Jurkat, Clone E6-1 (cell line): Measurements from ENCODE around the gene BACH1. TPM values are rescaled to one million over a fixed set of nuclear protein-coding genes. Genes with fewer than 3 reads are reported as not detected.
"Not testable (repeated sequence)": the region's sequence is repeated elsewhere in the genome, so short reads cannot be mapped to it uniquely, and the experiment has no call there.

Experiments
- DNase-seq: peaks from one replicate; pipeline ENCODE4 v3.0.0-alpha.2; 2011; ENCODE audit warnings: low read depth, low spot score
- H3K4me3 ChIP-seq: 2 replicates; pipeline ENCODE4 v1.5.1; 2011; ENCODE audit warnings: mild to moderate bottlenecking, low read length, control low read depth, moderate library complexity
- polyA plus RNA-seq: library from polyadenylated mRNA; unstranded; fragments of >200 nt; gene quantifications from one replicate; pipeline ENCODE4 v1.2.1, GENCODE V29; 2012; ENCODE audit warnings: missing spikeins; ENCODE audit not compliant: insufficient read length, insufficient read depth

The BACH1 gene
- polyA plus RNA-seq: 8.1 TPM

DNA sequence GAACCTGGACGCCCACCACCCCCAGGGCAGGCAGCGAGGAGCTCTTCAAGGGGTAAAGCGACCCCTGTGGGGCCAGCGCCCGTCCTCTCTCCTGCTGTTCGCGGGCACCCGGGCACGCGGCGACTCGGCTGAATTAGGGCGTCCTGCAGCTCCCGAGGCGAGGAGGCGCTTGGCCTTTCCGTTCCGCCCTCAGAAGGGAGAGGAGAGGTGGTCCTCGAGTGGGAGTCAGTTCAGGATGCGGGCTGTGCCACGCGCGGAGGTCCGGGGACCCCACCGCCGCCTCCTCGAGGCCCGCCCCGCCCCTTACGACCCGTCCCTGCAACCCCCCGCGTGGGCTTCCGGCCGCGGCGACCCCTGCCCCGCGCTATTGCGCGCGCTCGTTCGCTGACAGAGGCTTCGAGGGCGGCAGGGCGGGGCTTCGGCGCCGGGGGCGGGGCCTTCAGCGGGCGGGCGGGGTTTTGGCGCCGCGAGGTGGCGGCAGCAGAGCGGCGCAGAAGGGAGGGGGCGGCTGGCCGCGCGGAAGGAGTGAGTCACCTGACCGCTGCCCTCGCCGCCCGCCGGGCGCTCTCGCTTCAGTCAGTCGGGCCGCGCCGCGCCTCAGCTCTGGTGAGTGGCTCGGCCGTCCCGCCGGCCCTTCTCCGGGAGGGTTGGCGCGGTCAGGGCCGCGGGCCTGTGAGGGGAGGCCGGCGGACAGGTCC is at the start of gene BACH1:
TSS of gene BACH1 (plus strand) at position 575 of the 698 bp plus-strand sequence. CDS start 22,359 bp downstream, outside the sequence.
- H3K4me3 ChIP-seq: peak within 1 kb of the TSS; percentile 95
- DNase-seq: peak; percentile 51

DNA sequence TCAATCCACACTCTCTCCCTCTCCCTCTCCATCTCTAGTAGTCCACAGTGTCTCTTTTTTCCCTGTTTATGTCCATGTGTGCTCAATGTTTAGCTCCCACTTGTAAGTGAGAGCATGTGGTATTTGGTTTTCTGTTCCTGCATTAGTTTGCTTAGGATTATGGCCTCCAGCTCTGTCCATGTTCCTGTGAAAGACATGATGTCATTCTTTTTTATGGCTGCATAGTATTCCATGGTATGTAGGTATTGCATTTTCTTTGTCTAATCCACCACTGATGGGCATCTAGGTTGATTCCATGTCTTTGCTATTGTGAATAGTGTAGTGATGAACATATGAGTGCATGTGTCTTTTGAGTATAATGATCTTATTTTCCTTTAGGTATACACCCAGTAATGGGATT is 49.4 kb upstream of the BACH1 start:
- H3K4me3 ChIP-seq, DNase-seq: not testable (repeated sequence)

DNA sequence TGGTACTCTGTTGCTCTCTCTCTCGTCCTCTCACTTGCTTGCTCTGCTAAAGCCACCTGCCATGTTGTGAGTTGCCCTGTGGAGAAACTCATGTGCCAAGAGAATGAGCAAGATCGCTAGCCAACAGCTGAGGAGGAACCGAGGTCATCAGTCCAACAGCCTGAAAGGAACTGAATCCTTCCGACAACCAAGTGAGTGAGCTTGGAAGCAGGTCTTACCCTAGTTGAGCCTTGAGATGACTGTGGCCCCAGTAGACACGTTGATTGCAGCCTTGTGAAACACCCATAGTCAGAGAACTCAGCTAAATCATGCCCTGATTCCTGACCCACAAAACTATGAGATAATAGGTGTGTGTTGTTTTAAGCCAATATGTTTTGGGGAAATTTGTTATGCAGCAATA is 48.1 kb upstream of the BACH1 start:
- no peak for DNase-seq
- H3K4me3 ChIP-seq: no peak overlapping the region

DNA sequence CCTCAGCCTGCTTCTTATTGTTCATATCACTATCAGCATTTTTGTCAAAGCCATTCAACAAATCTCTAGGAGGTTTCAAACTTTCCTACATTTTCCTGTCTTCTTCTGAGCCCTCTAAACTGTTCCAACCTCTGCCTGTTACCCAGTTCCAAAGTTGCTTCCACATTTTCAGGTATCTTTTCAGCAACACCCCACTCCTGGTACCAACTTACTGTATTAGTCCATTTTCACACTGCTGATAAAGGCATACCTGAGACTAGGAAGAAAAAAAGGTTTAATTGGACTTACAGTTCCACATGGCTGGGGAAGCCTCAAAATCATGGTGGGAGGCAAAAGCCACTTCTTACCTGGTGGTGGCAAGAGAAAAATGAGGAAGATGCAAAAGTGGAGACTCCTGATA is 44.9 kb upstream of the BACH1 start:
- DNase-seq, H3K4me3 ChIP-seq: not testable (repeated sequence)

DNA sequence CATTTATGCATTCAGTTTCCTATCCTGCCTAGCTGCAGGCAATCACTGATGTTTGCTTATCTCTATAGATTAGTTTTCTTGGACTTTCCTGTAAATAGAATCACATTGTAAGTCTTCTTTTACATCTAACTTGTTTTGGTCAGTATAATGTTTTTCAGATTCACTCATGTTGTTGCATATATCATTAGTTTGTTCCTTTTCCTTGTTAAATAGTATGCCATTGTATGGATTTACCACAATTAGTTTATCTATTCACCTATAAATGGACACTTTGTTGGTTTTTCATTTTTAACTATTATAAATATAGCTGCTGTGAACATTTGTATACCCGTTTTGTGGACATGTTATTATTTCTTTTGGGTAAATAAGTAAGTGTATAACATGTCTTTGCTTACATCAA is 44.2 kb upstream of the BACH1 start:
- no peak overlapping the region for H3K4me3 ChIP-seq
- no peak for DNase-seq

DNA sequence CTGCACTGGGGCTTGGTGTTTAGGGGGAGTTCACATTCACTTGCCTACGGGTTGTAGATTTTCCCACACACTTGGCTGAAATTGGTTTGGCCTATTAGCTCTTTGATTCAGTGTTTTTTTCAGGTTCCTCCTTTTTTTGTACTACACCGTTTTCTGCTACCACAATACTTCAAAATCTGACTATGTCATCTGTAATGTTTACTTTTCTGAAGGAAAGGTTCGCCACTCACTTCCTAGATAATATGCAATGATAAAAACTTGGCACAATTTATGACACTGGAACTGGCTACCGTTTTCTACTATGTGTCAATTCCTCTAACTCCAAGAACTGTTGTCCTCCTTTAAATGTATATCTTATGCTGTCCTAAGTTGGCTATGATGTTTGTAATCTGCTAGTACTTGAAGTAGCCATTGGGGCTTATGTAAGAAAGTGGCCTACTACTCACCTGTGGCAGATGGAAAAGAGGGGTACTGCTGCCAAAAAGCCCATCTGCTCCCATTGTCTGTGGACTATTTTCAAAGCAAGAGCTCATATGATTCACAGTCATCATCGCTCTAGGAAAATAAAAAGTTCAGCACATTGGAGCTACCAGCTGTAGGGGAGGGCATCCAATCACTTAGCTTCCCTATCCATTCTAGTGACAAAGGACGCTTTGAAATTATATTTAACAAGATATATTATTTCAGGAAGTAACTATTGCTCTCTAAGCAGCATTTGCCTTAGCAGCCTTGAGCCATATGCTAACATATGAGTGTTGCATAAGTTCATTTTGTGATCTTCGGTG is 42.4 kb upstream of the BACH1 start:
- DNase-seq: no peak
- H3K4me3 ChIP-seq: no peak overlapping the region

DNA sequence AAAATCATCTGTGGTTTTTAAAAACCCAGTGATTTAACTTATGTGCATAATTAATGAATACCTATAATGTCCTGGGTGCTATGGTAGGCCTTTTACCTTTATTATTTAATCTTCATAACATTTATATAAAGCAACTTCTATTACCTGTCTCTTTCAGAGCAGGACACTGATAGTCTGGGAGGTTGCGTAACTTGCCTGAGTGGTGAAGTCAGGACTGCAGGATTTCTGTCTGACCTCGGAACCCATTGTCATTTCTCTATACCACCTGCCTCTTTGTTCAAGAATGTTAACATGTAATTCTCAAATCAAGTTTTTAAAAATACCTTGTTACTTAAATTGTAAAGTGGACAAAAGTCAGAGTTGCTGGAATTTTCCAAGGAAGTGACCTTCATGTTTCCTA is 41.0 kb upstream of the BACH1 start:
- DNase-seq: no peak
- no peak overlapping the region for H3K4me3 ChIP-seq

DNA sequence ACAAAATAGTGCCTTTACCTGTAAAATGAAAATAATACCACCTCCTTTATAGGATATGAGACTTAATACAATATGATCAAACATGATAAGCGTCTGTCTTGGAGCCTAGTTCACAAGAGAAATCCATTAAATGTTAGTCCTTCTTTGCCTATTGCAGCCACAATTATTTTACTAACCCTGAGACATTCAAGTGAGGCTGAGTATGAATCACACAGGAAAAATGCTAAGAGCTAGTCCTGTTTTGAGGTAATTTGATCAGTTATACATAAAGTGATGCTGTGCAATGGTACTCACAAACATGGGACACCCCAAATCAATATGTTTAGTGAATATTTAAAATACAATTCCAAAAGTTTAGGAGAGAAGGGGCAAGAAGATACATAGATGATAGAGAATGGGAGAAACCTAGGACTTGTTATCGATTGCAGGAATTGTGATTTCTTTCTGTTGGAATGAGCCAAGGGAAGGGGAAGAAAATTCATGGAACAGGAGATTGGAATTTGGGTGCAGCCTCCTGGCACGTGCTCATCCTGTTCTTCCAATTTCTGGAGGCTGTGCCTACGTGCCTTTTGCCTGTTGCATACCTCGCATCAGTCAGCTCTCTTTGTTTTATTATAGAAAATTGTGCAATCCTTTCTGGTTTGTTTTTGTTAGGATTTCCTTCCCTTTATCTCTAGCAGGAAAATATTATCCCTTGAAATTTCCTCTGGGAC is 39.9 kb upstream of the BACH1 start:
- DNase-seq: no peak
- no peak overlapping the region for H3K4me3 ChIP-seq

DNA sequence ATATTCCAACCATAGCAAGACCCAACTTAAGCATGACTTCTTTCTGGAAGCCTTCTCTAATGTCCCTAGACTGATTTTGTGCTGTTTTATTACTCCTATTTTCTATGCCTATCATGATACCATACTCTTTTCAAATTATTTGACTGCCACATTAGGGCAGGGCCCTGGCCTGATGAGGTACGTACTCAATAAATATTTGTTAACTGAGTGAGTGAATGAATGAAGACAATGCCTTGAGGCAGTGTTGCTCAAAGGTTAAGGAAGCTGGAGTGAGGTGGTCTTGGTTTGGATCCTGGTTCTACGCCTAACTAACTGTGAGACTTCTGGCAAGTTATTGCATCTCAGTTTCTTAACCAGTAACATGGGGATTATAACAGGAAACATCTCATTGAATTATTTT is 38.3 kb upstream of the BACH1 start:
- H3K4me3 ChIP-seq: no peak overlapping the region
- no peak for DNase-seq

DNA sequence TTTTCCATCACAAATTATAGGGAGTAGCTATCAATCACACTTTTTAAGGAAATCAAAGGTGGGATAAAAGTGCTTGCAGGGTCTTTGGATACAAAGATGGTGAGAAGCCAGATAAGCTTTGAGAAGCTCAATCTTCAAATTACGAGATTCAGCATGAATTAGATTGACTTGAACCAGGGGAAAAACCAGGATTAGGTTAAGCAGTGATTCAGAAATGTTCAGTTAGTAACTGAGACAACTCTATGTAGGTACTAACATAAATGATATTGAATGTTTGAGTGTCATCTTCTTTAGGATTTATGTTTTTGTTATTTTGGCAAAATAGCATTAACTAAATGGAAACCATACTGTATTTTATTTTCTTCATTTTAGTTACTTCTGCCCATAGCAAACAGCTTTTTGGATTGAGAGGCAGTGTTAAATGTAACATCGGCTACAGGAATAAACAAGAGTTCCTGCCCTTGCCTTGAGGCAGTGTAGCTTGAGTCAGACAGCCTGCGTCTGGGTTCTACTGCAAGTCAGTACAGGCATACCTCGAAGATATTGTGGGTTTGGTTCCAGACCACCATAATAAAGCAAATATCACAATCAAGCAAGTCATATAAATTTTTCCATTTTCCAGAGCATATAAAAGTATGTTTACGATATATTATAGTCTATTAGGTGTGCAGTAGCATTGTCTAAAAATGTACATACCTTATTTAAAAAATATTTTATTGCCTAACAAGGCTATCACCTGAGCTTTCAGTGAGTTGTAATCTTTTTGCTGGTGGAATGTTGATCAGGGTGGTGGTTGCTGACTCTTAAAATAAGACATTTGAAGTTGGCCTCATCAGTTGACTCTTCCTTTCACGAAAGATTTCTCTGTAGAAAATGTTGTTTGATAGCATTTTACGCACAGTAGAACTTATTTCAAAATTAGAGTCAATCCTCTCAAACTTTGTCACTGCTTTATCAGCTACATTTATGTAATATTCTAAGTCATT is 36.9 kb upstream of the BACH1 start:
- H3K4me3 ChIP-seq: no peak overlapping the region
- no peak for DNase-seq

DNA sequence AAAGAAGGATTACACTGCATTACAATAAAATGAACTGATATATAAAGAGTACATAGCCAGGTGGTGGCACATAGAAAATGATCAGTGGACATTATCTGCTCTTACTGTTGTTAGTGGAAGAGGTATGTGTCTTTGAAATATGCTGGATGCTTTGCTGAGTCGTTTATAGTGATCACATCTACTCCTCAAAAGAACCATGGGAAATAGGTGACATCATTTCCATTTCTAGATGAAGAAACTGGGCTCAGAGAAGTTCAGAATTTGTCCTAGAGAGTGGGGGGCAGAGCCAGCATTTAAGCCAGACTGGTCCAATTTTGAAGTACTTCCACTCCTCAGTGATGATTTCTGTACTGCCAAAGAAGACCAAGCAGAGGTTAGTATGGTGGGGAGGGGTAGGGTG is 34.0 kb upstream of the BACH1 start:
- H3K4me3 ChIP-seq: no peak overlapping the region
- no peak for DNase-seq

DNA sequence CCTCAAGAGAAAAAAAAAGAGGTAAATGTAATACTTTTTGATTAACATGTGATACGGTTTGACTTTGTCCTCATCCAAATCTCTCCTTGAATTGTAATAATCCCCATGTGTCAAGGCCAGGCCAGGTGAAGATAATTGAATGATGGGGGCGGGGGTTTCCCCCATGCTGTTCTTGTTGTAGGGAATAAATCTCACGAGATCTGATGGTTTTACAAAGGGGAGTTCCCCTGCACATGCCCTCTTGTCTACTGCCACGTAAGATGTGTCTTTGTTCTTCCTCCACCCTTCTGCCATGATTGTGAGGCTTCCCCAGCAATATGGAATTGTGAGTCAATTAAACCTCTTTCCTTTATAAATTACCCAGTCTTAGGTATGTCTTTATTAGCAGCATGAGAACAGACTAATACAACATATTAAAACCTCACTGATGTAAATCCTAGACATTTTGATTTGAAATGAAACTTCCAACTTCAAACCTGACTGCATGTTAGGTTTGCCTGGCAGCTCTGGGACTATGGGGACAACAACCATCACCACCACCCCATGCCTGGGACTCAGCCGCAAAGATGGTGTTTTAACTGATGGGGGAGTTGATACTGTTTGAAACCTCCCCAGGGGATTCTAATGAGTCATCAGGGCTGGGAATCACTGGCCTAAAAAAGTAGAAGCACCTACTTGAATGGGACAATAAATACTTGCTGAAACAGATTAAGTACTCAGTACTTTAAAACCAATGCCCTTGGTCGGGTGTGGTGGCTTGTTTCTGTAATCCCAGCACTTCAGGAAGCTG is 32.8 kb upstream of the BACH1 start:
- H3K4me3 ChIP-seq: no peak overlapping the region
- DNase-seq: no peak

DNA sequence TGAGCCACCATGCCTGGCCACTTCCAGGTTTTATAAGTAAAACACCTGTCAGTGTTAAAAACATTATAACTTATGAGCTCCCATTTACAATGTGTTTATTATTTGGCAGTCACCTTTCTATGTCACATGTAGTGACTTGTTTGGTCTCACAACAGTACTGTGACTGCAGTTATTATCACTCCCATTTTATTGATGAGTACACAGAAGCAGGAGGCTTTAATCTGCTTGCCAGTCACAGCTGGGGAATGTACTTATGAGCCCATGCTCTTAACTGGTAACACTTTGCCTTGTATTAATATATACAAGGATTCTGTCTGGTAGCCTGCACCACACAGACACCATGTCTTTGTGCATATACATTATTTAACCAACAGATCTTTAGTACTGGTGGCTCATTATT is 31.1 kb upstream of the BACH1 start:
- no peak overlapping the region for H3K4me3 ChIP-seq
- no peak for DNase-seq

DNA sequence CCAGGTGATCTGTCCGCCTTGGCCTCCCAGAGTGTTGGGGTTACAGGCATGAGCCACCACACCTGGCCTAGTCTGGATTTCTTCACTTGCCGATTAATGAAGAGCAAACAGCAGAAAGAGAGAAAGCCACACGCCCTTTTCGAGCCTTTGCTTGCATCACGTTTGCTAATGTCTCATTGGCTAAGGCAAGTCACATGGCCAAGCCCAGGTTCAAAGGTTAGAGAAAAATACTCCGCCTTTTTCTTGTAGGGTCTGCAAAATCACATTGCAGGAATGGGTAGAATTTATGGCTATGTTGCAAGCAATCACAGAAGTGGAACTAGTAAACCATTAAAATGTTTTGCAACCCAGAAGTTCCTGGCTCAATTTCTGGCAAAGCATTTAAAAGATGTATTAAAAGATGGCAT is 26.8 kb upstream of the BACH1 start:
- H3K4me3 ChIP-seq: no peak overlapping the region
- no peak for DNase-seq

DNA sequence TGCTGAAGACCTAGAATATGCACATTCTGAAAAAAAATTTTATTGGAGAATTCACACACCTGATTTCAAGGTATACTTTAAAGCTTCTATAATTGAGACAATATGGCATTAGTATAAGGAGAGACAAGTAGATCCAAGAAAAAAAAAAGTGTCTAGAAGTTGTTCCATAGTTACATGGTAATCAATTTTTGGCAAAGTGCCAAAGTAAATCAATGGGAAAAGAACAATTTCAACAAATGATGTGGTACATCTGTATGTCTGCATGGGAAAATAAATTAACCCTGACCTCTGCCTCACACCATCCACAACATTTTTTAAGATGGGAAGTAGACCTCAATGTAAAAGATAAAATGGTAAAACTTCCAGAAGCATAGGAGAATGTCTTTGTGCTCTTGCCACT is 21.3 kb upstream of the BACH1 start:
- no peak for DNase-seq
- H3K4me3 ChIP-seq: no peak overlapping the region

DNA sequence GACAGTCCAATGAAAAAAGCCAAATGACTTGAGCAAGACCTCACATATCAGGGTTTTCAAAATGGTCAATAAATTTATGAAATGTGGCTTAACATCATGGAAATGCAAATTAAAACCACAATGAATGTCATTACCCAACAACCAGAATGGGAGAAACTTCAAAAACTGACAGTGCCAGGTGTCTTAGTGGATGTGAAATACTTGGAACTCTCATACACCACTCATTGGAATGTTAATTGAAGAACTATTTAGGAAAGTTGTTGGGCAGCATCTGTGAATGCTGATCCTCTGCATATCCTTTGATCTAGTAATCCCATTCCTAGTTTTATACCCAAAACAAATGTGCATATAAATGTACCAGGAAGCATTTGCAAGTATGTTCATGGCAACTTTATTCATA is 19.2 kb upstream of the BACH1 start:
- no peak for DNase-seq

DNA sequence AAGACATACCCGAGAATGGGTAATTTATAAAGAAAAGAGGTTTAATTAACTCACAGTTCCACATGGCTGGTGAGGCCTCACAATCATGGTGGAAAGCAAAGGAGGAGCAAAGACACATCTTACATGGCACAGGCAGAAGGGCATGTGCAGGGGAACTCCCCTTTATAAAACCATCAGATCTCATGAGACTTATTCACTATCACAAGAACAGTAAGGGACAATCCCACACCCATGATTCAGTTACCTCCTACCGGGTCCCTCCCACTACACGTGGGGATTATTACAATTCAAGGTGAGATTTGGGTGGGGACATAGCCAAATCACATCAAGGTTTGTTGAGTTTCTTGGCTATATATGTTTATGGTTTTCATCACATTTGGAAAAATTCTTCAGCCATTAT is 16.9 kb upstream of the BACH1 start:
- H3K4me3 ChIP-seq, DNase-seq: not testable (repeated sequence)

More for the DNA sequence above, 19.2 kb upstream of the BACH1 start:
- H3K4me3 ChIP-seq: no peak overlapping the region

DNA sequence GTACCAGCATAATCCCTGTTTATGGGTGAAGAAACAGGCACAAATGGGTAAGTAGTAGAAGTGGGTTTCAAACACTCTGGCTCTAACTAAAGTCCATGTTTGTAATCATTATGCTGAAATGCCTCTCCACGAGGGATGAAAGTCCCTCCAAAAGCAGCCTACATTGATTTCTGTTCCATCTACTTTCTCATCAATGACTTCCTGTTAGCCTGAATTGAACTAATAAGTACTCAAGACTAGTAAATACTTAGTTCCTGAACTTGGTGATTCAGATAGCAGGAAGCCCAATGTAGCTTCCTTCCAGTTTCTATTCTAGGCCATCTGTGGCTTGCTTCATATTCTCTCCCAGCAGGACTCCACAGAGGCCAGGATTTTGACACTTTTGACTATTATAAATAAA is 11.3 kb upstream of the BACH1 start:
- no peak for DNase-seq
- no peak overlapping the region for H3K4me3 ChIP-seq
